Body of pancreas (tissue), 4 donors: ENCODE results near the gene GABRA6.

Experiments
- CTCF ChIP-seq, 7 experiments: fragments of 450-650 bp in 4 of 7; fragments of 200-600 bp in 3 of 7; sonication (generic) in 3 of 7; IDR thresholded peaks; one replicate each; pipeline ENCODE4 v1.5.1; 2016 to 2019; ENCODE audit warnings: antibody characterized with exemption in 7 of 7
- POLR2A ChIP-seq, 3 donors: fragments of 450-650 bp; IDR thresholded peaks; one replicate each; pipeline ENCODE4 v1.6.1; 2016; ENCODE audit warnings: antibody characterized with exemption in 3 of 3, mild to moderate bottlenecking in 2 of 3

- TF ChIP-seq POLR2A (IDR thresholded peaks at IDR 0.05): no peak
- no peak for TF ChIP-seq CTCF (IDR thresholded peaks at IDR 0.05)
Measured at GRCh38 chr5:161713042-161713441, 27.5 kb downstream of the GABRA6 start.
